ENCODE results near the gene HSDL2.
"Not testable (repeated sequence)": the region's sequence is repeated elsewhere in the genome, so short reads cannot be mapped to it uniquely, and the experiment has no call there.

The HSDL2 gene

DNA sequence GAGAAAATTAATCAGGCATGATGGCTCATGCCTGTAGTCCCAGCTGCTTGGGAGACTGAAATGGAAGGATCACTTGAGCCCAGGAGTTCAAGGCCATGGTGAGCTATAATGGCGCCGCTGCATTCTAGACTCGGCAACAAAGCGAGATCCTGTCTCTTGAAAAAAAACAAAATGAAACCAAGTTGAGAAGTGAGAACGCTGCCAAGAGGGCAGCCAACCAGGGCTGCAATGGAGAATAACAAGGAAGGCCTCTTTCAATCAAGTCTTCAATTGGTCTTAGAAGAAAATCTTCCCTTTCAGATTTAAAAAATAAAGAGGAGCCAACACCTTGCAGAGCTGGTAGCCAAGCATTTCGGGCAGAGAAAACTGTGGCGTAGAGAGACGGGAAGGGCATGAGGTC, 121.4 kb downstream of the HSDL2 start:
- no peak for DNase-seq (ENCODE audit: low spot score)

DNA sequence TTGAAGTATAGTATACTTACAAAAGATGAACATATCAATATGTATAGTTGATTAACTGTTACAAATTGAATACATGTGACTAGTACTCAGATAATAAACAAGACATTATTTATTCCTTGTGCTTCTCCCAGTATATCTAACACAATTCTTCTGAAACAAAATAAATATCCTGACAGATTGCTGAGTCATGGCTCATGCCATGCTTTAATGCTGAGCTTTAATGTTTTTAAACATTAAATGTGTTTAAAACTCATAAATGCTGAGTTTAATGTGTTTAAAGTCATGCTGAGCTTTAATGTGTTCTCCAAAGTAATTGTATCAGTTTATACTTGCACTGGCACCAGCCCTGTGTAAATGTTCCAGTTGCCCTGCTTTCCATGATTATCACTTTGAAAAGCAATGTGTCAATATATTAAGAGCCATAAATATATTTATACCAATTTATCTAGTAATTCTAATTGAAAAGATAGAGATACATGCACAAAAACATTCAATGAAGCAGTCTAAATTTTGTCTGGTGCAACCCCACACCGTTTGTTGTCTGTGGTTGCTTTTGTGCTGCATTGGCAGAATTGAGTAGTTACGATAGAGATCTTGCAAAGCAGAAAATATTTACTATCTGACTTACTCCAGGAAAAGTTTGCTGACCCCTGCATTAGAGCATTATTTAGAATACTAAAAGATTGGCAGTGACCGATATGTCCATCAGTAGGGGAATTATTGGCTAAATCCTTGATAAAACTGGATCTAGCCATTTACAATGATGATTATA, 122.5 kb downstream of the HSDL2 start:
- no peak for DNase-seq (ENCODE audit: low spot score)

DNA sequence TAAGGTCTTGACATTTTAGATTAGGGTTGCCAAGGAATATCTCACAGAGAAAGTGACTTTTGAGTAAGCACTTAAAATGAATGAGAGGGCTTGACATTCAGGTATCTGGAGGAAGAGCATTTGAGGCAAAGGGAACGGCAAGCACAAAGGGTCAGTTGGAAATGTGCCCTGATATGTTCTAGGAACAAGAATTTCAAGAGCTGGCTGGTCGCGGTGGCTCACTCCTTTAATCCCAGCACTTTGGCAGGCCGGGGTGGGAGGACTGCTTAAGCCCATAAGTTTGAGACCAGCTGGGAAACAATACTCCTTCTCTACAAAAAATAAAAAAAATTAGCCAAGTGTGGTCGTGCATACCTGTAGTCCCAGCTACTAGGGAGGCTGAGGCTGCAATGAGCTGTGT, 123.3 kb downstream of the HSDL2 start:
- DNase-seq (ENCODE audit: low spot score): no peak

DNA sequence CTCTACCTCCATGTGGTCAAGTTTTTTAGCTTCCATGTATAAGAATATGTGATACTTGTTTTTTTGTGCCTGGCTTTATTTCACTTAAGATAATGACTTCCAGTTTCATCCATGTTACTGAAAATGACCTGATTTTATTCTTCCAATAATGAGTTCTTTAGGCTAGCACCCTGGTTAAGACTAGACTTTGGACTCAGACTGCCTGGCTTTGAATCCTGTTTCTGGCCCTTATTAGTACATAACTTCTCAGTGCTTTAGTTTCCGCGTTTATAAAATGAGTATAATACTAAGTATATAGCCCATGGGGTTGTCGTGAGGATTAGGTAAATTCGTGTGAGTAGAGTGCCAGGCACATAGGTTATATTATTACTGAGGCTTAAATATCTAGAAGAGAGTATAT, 125.2 kb downstream of the HSDL2 start:
- no peak for DNase-seq (ENCODE audit: low spot score)

DNA sequence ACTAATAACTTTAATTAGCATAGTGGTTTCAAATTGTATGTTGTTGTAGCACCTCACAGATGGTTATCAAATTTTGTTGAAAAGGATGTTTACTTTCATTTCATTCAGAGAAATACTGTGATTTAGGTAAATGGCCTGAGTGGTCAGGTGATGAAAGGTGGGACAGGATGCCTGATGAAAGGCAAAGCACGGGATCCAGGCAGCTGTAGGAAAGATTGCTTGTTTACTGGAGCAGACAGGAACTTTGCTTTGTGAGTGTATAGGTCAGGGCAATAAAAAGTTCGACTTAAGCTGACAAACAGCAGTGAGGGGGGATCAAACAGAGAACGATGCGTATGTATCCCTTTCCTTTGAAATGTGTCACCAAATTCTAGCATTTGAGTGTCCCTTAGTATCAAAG, 125.7 kb downstream of the HSDL2 start:
- DNase-seq (ENCODE audit: low spot score): no peak

DNA sequence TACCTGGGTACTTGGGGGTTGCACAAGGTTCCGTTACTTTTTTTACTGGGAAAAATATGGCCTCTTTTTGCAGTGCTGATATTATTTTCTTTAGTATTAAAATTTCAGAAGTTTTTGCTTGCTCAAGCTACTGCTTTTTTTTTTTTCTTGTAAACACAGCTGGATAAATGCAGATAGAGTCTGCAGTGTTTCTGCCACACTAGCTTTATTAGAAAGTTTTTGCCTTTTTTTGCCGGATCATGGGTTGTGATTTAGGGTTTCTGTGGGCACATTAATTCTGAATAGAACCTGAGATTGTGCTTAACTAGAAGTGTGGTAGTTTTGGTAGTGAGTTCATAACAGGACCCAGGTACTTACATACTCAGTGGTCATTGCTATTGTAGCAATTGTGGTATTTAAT, 126.7 kb downstream of the HSDL2 start:
- DNase-seq (ENCODE audit: low spot score): no peak

DNA sequence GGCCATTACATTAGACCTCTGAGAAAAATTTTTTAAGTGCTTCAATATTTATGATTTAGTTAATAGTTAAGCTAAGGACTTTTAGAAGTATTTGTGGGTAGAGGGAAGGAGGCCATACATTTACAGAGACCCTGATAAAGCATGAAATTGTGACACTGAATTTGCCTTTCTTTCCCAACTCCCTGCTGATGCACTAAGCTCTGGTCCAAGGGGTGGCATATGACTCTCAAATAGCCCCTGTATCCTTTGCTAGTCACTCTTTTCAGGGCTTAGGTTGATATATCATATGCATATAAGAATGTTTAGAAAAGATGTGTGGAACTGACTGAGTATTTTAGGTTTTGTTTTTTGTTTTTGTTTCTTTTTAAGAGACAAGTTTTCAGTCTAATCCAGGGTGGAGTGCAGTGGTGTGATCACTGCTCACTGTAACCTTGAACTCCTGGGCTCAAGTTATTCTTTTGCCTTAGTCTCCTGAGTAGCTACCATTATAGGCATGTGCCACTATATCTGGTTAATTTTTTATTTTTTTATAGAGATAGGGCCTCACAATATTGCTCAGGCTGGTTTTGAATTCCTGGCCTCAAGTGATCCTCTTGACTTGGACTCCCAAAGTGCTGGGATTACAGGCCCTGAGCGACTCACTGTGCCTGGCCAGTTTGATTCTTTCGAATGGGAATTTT, 127.2 kb downstream of the HSDL2 start:
- no peak for DNase-seq (ENCODE audit: low spot score)

DNA sequence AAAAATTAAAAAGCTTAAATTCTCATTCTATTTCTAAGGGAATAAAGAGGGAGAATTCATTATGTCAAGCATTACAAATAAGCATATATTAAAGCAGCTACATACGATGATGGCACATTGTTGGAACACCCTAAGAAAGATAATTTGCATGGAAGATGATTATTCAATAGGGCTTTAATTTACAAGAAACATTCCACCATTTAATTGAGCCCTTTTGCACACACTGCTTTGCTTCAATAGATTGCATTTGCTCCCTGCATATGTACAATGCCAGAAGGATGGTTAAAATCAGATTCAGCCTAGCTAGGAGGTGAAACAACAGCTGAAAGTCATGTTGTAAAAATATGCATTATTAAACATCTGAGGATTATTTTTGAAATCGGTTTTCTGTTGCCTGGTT, 128.5 kb downstream of the HSDL2 start:
- no peak for DNase-seq (ENCODE audit: low spot score)

DNA sequence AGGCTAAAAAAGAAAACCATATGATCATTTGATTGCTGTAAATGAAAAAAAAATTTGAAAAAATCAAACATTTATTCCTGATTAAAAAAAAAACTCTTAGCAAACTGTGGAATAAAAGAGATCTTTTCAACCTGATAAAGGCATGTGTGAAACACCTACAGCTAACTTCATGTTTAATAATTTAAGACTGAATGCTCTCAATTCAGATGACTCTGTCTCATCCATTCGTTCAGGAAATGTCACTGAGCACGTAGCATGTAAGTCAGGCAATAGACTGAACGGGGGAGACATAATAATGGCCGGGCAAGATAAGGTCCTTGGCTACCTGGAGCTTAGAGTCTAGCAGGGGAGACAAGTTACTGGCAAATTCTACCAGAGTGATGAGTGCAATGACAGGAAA, 132.5 kb downstream of the HSDL2 start:
- DNase-seq (ENCODE audit: low spot score): not testable (repeated sequence)

DNA sequence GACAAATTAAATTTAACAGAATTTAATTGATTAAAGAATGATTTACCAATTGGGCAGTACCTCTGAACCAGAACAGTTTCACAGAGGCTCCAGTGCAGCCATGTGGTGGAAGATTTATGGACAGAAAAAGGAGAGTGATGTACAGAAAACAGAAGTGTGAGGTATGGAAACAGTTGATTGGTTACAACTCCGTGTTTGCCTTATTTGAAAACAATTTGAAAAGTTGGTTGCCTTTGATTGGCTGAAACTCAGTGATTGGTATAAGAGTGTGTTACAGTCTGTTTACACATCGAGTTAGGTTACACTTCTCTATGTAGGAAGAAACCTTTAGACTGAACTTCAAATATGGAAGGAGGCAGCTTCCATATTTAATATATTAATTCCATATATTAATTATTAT, 136.9 kb downstream of the HSDL2 start:
- DNase-seq (ENCODE audit: low spot score): no peak

DNA sequence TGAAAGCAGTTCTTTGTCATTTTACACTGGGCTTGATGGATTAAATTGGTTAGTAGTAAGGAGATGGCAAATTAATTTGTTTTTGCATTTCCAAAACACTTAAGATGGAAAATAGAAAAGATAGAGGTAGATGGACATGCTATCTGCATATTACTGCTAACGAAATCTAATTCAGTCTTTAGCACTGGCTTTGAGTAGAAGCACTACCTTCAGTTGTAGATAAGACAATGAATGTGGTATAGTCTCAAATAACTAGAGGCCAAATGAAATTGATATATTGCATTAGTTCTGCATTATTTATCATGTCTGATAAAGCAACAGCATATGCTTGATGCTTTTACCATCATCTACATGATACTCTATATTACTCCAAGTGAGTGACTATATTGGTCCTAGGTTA, 140.2 kb downstream of the HSDL2 start:
- no peak for DNase-seq (ENCODE audit: low spot score)

DNA sequence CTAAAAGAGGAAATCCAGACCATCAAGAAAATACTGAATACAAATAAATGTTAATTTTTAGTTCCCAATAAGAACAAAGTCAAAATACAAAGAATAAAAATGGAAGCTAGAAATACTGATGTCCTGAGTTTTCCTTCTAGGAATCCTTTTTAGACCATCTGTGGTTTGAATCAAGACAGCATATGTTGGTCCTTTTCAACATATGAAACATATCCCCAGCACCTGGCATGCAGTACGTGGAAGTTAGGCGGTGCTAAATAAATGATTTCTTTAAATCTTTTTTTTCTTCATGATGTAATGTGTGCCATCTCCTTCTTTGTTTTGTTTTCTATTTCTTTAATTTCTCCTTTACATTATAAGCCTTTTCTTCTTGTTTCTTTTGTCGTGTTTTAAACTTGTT, 140.7 kb downstream of the HSDL2 start:
- no peak for DNase-seq (ENCODE audit: low spot score)
